Activated CD8-positive, alpha-beta memory T cell treated with anti-CD3 and anti-CD28 coated beads for 24 hours (primary cell): Measurements from ENCODE around the gene TAL1.

Experiments used
- DNase-seq: peaks from one replicate; pipeline ENCODE4 v3.0.0-alpha.2; 2020

TAL1 gene

DNA sequence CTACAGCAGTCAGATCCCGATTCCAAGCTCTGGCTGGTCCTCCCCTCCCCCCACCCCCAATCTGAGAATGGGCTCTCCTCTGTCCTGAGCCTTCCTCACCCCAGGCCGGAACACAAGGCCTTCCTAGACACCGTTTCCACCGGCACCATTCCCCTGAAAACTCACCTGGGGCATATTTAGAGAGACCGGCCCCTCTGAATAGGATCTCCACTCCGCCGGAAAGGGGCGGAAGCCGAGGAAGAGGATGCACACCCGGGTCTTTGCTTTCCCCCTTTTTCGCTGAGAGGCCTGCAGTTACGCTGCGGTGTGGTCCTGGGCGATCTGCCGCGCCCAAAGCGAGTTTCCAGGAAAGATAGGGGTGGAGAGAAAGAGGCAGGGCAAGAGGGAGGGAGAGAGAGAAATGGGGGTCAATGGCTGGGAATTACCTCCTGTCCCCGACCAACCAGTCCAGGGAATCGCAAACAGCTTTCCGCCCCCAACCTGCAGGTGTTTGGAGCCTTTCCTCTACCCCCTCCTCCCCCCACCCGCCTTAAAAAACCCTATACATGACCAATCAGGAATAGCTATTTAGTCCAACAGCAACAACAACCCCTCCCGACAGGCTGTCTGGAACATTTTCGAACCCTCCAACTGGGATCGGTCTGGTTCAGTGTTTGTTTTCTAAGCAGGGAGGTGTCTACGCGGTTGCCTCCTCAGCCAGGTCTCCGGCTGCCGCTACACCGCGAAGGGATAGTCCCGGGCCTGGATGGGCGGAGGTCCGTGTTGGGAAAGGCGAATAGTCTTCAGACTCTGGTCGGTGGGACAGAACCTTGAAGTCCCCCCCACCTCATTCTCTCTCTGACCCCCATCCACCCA is 2.8 kb downstream of the TAL1 start:
- DNase-seq = no peak

DNA sequence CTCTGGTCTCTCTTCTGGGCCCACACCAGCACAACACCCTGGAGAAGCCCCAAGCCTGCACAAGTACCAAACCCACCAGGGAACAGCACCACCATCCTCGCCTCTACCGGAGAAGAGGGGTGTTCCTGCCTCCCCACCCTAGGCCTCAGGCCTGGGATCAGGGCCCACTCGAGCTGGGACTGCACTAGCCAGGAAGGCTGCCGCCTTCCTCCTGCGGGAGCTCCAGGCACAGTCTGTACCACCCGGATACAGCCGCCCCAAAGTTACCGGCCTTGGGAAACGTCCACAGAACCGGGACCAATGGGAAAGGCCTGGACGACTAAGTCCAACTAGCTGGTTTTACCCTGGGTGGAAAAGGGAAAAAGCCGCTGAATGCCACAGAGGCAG is 3.4 kb downstream of the TAL1 start:
- DNase-seq = no peak

DNA sequence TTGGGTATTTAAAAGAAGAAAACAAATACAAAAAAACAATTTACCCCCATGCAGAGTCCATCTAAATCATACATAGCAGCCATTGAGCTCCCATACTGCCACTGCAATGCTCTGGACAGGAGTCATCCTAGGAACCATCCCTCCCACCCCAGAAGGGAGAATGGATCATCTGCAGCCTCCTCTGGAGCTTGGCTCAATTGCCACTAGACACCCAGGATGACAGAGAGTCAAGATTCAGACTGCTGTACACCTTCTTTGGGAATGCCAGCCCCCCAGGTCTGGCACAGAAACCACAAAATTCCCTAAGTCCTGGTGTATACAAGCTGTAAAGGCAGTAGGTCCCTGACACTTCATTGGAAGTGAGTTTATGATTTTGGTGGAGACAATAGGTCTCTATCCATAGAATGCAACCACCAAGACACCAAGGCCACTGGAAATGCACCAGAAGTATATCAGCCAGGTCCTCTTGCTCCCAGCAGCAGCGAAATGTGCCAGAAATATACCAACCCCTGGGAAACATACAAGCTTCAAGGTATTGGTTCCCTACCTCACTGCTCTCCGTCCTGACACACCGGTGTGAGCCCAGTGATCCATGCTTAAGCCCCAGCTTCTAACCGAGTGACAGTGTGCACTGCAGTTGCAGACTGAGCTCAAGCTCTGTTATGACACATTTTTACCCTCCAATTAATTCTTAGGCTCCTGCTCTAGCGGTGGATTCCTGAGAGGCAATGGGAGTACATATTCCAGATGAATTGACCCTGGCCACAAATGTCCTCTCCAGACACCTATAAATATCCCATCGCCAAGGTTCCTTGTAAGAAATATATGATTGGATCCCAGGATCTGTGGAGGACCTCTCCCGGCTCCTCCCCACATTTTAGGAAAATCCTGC is 4.4 kb downstream of the TAL1 start:
- DNase-seq = no peak

DNA sequence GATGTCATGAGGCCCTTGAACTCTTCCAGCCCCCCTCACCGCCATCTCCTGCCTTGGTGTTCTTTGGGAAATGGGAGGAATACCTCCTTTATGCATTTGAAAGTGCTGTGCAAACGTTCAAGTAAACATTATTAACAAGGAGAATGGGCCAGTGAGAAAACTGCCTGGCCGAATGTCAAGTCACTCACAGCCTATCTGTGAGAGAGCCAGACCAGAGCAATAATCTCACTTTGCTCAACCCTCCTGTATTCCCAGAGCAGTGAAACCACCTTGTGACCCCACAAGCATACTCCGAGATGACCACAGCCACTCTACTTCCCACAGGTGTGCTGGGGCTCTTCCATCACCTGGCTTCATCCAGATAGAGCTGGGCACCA is 5.2 kb downstream of the TAL1 start:
- no peak for DNase-seq

DNA sequence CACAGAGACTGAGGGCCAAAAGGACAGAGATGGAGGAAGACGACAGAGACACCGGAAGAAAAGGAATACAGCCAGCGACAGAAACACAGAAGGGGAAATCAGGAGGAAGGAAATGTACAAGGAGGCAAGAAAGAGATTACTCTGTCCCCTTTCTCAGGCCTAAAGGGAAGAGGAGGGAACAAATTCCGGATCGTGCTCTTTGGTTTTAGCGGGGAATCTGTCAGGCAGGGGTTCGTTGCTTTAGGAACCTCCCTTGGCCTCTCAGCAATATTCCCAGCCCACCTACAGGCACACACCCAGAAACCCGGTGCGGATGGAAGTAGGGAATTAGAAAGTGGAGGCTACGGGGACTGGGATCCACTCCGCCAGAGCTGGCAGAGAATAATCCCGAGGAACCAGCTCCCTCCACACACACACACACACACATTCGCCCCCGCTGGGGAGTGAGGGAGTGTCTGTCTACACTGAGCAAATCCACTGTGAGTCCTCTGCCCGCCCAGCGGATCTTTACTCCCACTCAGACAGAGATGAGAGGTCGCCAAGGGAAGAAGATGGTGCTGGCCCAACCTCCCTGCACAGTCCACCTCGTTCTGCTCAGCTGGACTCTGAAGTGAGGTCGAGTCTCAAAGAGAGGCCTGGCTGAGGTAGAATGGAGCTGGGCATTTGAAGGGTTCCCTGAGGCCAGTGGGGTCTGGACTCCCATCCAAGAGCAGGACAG is 5.7 kb downstream of the TAL1 start:
- DNase-seq = no peak

DNA sequence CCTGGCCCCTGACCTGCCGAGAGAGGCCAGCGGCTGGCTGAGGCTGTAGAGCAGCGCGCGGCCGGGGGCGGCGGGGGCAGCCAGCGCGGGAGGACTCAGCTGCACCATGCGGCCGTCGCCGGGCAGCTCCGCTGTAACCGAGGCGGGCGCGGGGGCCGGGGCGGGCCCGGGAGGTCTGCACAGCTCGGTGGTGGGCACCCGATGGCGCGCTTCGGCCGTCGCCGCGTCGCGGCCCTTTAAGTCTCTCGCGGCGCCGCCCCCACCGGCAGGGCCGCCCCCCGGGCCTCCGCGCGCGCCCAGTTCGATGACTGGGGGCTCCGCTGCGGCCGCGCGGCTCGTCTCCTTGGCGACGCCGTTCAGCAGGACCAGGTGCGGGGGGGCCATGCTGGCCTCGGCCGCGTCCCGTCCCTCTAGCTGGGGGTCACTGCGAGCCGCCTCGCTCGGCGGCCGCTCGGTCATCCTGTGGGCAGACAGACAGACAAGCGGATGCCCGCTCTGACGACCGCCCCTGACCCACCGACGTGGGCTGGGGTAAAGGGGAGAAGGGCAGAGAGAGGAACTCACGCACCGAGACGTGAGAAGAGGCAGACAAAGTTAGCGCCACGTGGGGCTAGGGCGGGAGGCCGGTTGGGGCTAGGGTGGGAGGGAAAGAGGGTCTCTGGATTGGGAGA is 6.5 kb downstream of the TAL1 start:
- no peak for DNase-seq

DNA sequence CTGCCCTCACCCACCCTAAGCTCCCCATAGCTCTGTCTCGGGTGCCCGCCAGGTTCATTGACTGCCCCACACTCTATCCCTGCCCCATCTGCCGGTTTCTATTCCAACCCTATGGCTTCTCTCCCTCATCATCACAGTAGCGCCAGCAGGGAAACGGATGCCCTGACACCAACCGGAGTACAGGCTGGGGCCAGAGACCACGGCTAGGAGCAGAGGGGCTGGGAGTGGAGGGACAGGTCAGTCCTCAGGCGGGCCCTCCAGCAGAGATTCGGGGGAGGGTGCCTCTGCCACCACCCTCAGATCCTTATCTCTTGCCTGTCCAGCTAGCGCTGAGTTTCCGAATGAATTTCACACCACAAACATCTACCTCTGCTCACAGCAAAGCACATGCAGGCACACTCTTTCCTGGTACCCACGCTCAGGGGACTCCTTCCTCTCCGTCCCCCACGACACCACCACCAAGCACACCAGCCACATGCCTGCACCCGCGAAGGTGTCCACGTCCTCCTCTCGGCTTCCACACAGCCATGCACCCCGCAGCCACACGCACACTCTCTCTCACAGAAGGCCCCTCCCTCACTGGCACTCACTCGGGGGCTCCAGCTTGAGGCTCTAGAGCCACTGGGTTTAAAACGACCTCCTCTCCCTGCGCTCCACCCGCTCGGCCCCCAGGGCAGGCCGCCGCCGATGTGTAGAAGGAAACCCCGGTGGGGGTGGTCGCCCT is 7.2 kb downstream of the TAL1 start:
- no peak for DNase-seq

DNA sequence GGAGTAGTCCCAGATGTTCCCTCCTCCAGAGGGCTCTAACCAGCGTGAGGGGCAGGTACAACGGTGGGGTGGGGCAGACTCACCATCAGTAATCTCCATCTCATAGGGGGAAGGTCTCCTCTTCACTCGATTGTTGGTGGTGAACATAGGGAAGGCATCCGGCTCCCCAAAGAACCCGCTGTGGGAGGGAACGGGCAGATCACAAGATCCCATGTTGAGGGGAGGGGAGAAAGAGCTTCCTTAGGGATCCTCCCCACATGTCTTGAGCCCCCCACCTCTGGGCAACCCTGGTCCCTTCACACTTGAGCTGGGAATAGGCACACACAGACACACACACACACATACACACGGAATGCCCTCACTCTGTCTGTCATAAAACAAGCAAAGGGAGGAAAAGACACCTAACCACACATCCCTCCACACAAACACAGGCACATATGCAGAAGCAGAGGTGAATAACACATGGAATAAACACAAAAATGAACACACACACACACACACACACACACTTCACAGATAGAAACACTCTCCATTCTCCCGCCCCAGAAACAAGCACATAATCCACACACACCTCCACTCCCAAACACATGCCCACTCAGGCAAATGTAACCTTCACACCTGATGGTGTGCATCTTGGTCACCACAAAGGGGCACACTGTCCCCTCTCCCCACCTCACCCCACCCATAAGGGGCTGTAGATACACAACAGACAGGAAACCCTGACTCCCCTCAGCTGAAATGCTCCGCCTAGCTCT is 7.9 kb downstream of the TAL1 start:
- no peak for DNase-seq

DNA sequence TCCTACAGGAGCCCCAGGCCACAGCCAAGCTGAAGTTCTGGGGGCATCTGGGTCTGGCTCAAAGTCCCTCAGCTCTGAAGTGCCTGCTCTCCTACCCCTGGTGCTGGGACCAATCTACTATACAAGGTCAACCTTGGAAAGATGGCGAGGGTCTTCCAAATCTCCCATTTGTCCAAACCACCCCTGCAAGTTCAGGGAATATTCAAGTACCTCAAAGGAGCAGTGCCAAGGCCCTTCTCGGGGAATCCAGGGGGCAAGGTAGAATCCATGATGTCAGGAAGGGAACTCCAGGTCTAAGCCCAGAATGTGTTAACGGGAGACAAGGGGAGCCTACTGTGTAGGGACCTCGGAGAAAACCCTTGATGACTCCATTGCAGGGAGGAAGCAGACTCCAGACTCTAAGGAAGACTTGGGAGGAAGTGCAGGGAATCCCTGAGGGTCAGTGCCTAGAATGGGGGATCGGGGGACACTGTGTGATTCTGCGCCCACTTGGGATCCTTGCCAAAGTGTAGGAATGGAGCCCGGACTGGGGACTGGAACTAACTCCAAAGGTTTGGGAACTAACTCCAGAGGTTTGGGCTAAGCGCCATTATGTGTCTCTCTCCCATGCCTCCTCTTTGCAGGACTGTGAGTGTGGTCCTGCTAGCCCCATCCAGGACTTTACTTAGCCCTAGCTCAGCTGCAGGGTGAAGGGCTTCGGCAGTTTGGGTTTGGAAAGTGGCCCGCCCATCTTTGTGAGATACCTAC is 8.7 kb downstream of the TAL1 start:
- no peak for DNase-seq

DNA sequence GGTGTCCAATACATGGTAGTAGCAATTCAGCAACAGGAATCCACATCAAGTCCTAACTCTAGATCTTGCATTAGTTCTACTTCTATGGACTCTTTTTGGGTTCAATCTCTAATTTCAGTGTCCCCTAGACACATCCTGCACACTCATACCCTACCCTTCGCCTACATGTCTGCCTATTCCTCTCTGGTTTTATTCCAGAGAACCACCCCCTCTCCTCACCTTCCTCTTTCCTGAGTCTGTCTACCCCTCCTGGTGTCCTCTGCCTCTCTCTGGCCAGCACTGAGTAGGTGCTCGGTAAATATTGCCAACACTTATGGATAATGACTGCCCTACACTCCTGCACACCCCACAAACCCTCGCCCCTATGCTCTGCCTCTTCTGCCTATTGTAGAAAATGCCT is 9.5 kb downstream of the TAL1 start:
- DNase-seq = no peak

DNA sequence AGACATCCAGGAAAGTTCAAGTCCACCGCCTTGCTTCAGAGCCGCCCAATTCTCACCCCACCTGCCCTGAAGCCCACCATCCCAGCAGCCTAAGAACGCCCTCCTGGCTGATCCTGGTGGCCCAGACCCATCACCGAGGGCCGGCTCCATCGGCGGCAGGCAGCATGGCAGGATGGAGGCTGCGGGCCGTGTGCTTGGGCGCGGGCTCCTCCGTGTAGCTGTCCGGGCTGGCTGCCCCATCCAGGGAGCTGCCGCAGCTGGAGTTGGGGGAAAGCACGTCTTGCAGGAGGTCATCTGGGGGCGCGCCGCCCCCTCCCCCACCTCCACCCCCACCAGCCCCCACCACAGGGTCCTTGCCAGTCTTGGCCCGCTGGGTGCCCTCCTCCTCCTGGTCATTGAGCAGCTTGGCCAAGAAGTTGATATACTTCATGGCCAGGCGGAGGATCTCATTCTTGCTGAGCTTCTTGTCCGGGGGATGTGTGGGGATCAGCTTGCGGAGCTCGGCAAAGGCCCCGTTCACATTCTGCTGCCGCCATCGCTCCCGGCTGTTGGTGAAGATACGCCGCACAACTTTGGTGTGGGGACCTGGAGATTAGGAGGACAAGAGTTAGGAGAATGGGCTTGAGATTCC is 12.3 kb downstream of the TAL1 start:
- no peak for DNase-seq

DNA sequence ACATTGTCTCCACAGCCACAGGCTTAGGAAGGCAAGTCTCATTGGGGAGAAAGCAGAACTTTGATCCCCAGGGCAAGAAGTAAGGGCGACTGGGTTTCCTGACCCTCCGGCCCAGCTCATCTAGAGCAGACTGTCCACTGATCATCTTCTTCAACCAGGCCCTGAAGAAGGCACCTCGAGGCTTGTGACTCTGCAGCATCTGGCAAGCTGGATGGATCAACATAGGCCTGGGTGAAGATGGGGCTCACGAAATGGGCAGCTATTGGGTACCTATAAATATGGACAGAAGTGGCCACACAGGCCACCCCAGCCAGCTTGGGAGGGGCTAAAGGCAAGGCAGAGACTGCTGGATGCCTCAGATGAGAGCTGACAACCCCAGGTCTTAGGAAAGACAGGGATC is 13.0 kb downstream of the TAL1 start:
- DNase-seq = no peak

DNA sequence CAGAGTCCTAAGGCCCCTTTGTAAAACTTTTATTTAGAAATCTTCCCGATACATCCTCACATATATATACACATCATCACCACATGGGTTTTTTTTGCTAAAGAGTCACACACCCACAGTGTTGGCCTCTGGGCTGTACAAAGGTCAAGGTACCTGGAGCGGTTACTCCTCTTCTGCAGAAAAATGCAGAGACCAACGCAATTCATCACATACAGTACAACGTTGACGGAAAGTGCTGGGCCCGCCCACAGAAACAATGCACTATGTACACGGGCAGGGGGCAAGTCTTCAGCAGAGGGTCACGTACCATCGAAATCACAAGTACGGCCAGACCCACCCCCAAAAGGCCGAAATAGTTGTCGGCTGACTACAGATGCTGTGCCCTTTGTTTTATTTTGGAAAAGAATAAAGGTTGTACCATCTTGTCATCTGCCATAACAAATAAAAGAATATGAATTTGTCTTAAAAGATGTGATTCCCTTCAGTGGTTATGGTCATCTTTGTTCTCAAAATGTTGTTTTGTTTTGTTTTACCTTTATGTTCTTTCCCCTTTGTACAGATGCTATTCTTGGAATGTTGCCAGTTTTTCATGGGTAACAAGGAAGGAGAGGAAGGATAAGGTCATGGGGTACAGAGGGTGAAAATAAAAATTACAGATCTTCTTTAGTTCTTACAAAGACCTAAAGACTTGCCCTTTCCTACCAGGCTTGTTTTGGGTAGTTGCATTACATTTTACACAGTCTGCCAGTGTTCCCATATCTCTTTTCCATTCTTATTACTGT is 15.6 kb downstream of the TAL1 start:
- DNase-seq = no peak

DNA sequence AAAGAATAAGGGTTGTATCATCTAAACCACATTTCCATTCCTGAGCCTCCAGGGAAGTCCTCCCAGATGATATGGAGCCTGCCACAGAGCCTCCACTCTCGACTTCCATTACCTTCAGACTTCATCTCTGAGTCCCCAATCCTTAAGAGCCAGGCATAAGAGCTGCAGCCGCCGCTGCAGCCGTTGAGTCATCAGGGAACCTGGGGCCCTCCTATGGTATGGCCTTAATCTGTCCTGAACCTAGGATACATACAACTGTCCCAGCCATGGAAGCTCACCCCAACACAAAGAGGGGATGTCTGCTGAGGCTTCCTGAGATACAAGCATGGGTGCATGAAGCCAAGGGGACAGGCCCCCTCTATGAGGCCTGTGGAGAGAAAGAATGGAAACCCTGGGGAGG is 16.3 kb downstream of the TAL1 start:
- DNase-seq = no peak

DNA sequence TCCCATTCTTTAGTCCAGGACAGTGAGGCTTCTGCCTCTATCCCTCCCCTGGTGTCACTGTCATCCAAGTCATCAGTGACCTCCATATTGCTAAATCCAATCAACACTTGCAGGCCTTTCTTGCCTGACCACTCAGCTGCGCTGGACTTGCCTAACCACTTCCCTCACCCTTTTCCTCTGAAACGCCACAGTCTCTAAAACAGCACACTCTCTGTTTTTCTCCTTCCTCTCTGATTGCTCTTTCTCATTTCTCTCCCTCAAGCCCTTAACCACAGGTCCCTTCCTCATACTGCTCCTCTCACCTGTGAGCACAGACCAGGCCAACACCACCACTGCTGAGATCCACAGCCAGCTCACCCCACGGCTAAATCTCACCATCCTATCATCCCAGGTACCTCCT is 17.5 kb downstream of the TAL1 start:
- no peak for DNase-seq

DNA sequence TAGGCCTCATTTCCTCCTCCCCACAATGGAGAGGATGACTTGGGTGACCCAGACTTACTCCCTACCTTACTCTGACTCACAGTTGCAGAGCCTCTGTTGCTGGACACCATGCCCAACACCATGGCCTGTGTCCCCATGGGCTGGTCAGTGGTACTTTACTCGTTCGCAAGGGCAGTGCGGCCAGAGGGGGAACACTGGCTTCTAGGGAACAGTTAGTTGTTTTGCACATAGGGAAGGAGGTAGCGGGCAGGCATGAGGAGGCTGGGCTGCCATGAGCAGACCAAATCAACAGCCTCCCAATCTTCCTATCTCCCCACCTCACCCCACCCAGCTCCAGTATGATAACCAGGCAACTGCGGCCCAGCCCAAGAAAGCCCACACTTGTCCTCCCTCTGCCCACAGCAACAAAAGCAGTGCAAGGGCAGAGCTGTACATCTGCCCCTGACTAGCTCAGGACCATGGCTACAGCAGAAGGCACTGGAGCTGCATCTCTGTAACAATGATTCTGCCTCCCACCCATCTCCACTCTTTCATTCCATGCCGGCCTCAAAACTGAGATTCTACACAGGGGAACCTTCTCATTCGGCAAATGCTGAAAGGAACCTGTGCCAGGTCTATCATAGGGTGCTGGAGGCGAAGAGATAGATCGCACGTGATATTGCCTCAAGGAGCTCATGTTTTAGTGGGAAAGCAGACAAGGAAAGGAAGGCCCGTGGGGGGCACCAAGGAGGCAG is 18.6 kb downstream of the TAL1 start:
- DNase-seq = no peak

DNA sequence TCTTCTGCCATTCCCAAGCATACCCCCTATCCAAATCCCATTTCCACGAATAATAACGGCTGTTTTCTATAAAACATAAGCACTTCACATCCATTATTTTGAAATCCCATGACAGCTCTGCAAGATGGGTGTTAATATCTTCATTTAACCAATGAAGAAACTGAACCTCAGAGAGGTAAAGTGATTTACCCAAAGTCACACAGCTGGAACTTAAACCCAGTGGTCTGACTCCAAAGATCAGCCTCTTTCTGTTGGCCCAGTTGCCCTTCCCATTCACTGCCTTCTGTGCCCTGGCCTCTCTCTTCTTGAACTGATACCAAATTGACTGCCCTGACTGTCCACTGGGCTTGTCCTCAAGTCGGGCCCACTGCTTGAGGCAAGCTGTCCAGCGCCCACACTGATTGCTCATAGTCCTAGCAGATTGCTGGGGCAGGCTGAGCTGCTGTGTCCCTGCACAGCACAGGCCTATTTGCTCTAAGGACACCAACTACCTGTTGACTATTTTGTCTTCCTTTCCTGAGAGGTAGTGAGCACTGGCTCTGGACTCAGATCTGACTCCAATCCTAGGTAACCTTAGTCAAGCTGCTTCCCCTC is 19.3 kb downstream of the TAL1 start:
- DNase-seq = no peak

DNA sequence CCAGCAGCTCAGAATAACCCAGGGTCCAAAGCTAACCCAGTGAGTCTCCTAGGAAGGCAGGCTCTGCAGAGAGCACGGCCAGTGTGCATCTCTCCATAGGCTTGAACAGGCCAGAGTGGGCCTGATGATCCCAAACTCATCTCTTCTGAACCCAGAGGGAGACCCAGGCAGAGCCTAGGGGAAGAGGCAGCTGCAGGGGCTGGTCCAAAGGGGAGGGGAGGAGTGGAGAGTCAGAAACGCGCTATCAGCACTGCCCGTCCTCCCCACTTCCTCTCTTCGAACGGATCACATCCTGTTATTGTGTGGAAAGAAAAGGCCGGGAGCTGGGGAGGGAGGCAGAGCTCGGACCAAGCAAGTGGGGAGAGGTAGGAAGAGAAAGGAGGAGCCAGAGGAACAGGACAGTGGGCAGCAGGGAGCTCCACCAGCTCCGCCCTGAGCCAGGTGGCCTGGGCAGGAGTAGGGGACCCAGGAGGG is 20.2 kb downstream of the TAL1 start:
- DNase-seq = no peak
